ENCODE measurements around the gene LNX2.

LNX2 gene

DNA sequence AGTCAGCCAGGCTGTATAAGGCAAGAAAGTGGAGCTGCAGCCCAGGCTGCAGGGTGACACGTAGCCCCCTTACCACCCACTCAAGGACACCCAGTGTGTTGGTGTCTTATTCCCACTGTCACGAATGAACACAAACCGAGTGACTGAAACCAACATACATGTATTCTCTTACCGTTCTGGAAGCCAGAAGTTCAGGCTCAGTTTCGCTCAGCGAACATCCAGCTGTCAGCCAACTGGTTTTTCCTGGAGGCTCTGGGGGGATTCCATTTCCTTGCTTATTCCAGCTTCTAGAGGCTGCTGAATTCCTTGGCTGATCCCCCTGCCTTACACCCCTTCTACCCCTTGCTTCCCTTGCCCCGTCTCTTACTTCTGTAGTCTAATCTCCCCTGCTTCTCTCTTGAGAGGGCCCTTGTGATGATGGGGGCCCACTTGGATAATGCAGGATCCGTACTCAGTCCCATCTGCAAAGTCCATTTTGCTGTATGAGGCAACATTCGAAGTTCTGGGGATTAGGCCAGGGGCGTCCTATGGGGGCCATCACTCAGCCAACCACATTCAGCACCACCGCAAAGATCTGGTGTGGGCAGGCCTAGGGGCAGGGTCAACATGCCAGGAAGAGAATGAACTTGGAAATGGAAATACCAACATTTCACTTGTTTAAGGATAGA is 122.6 kb downstream of the LNX2 start:
- no peak for DNase-seq

GRCh38 chr13:27496536-27497273 is 123.6 kb downstream of the LNX2 start:
- no peak for DNase-seq

- no peak for DNase-seq
Measured at GRCh38 chr13:27496006-27496405, 124.3 kb downstream of the LNX2 start.
